Measurements from ENCODE around the gene RUFY4.

GRCh38 chr2:218086478-218086877 is 17.4 kb downstream of the RUFY4 start:
- no peak for TF ChIP-seq CTCF (IDR thresholded peaks at IDR 0.05; ENCODE audit: borderline replicate concordance, extremely low read depth, low read length, poor library complexity, severe bottlenecking)
- TF ChIP-seq EZH2 (IDR thresholded peaks at IDR 0.05; ENCODE audit: borderline replicate concordance, low read depth, low read length, severe bottlenecking): no peak

Data from DND-41 (cell line).